Stimulated activated naive B cell treated with anti-CD40 and anti-IgM and Interleukin-4, amounts not matched to agents 10 μg/mL and 1 μg/mL and 100 μg/mL, for 72 hours (primary cell): Measurements from ENCODE around the gene ATP8A2.
A peak's percentile ranks its signal among the peaks of the same experiment; 100 is the strongest.

ENCODE experiments used
- ATAC-seq, 2 donors: fragments of 150-1000 bp; cut with Tn5 transposase; replicated peaks; 2 replicates each; pipeline ENCODE4 v1.10.0; 2021; ENCODE audit warnings: moderate library complexity in 1 of 2
- DNase-seq: peaks from one replicate; pipeline ENCODE4 v3.0.0; 2021
- H3K27ac Mint-ChIP-seq: one replicate; pipeline ENCODE4 v1.8.0; 2022; ENCODE audit warnings: mild to moderate bottlenecking, mixed read lengths
- H3K27me3 Mint-ChIP-seq, 2 donors: one replicate each; pipeline ENCODE4 v1.8.0; 2022; ENCODE audit warnings: mixed read lengths in 2 of 2
- H3K36me3 Mint-ChIP-seq, 2 donors: one replicate each; pipeline ENCODE4 v1.8.0; 2022; ENCODE audit warnings: mixed read lengths in 2 of 2, mild to moderate bottlenecking in 1 of 2
- H3K4me1 Mint-ChIP-seq, 2 donors: one replicate each; pipeline ENCODE4 v1.8.0; 2022; ENCODE audit warnings: mixed read lengths in 2 of 2, mild to moderate bottlenecking in 1 of 2
- H3K4me3 Mint-ChIP-seq, 2 donors: one replicate each; pipeline ENCODE4 v1.8.0; 2022; ENCODE audit warnings: mild to moderate bottlenecking in 2 of 2, mixed read lengths in 2 of 2, moderate library complexity in 1 of 2
- H3K9me3 Mint-ChIP-seq, 2 donors: one replicate each; pipeline ENCODE4 v1.8.0; 2022; ENCODE audit warnings: mixed read lengths in 2 of 2, mild to moderate bottlenecking in 1 of 2

The ATP8A2 gene

DNA sequence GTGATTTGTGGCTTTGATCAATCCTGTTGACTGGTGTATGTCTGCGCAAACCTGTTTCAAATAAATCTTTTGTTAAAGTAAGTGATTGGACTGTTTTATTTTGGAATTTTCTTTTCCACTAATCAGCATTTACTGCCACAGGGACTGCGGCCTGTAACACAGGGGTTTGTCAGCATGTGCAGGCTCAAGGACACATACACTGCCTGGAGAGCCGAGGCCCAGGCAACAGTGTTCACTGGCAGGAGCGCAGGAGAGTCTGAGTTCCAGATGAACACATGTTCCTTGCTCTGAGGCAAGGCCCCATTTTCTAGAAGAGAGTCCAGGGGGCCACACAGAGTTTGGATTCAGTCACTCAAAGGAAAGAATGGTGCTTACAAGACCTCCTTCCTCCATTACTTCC is 654.0 kb downstream of the ATP8A2 start:
- no peaks in the 10 kb centered on the region for H3K36me3 Mint-ChIP-seq
- no peak overlapping the region for H3K4me3 Mint-ChIP-seq

DNA sequence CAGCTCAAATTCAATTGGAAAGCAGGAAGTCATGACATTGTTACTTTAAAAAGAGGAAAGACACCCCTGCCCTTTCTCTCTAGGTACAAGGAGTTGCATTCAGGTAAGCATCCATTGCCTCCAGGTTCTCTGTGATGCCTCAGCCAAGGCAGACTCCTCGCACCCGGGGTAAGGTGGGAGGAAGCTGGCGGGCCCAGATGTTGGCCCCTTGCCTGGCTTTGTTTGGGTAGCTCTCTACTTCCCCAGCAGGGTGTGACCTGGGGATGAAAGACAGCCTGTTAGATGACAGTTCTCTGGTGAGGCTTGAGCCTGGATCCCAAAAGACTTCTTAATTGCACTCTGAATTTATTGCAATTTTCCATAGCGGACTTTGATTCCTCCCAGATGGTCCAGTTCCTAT is 654.4 kb downstream of the ATP8A2 start:
- H3K36me3 Mint-ChIP-seq, result no peaks in the 10 kb centered on the region
- H3K27me3 Mint-ChIP-seq, result peaks cover 7 to 18% of the 10 kb centered on the region in 2 donors
- DNase-seq, result no peak
- peaks cover 0 to 4% of the 10 kb centered on the region in 2 donors for H3K9me3 Mint-ChIP-seq
- no peak overlapping the region for H3K27ac Mint-ChIP-seq
- no peak for ATAC-seq
- H3K4me3 Mint-ChIP-seq, result no peak overlapping the region
- H3K4me1 Mint-ChIP-seq, result no peaks in the 10 kb centered on the region

More for the DNA sequence above, 654.0 kb downstream of the ATP8A2 start:
- DNase-seq (no peak), ATAC-seq (no peak)
- H3K9me3 Mint-ChIP-seq, result peaks cover 0 to 3% of the 10 kb centered on the region in 2 donors
- peaks cover 11 to 18% of the 10 kb centered on the region in 2 donors for H3K27me3 Mint-ChIP-seq
- no peak overlapping the region for H3K27ac Mint-ChIP-seq
- no peaks in the 10 kb centered on the region for H3K4me1 Mint-ChIP-seq

DNA sequence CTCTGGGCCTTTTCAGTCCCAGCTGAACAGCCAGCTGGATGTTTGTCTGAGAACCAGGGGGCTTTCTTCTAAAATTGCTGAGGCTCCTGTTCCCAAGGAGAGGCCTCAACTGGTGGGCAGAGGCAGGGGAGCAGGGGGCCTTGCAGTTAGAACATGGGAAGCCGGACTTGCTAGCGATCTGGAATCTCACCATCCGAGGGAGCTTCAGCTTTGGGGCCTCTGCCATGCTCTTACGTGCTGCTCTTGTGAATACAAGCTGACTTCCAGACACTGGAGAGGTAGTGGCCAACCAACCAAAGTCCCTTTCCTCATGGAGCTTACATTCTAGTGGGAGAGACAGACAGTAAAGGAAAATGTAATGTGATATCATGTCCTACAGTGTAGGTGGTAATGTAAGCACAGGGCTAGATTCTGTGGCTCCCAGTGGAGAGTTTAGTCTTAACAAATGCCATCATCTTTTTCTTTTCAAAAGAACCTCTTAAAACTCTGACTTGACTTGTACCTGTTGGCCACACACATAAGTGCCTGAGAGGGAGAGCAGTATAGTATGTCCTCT is 657.9 kb downstream of the ATP8A2 start:
- H3K4me3 Mint-ChIP-seq, result no peak overlapping the region
- H3K36me3 Mint-ChIP-seq, result no peaks in the 10 kb centered on the region
- no peak for ATAC-seq

GRCh38 chr13:26030331-26030730 is 658.6 kb downstream of the ATP8A2 start:
- no peaks in the 10 kb centered on the region for H3K4me1 Mint-ChIP-seq
- H3K27ac Mint-ChIP-seq, result no peak overlapping the region
- no peak overlapping the region for H3K4me3 Mint-ChIP-seq
- no peaks in the 10 kb centered on the region for H3K36me3 Mint-ChIP-seq
- ATAC-seq, result no peak
- H3K9me3 Mint-ChIP-seq, result peaks cover 0 to 5% of the 10 kb centered on the region in 2 donors
- peaks cover 3 to 15% of the 10 kb centered on the region in 2 donors for H3K27me3 Mint-ChIP-seq
- no peak for DNase-seq

More for the DNA sequence above, 657.9 kb downstream of the ATP8A2 start:
- Mint-ChIP-seq H3K27me3 (peaks cover 4 to 22% of the 10 kb centered on the region in 2 donors), H3K9me3 (peaks cover 0 to 5% of the 10 kb centered on the region in 2 donors), H3K4me1 (no peaks in the 10 kb centered on the region), H3K27ac (no peak overlapping the region)
- no peak for DNase-seq

- H3K4me3 Mint-ChIP-seq, result no peak overlapping the region
- H3K27ac Mint-ChIP-seq, result no peak overlapping the region
- no peaks in the 10 kb centered on the region for H3K36me3 Mint-ChIP-seq
- DNase-seq (no peak), ATAC-seq (no peak)
- peaks cover 0 to 5% of the 10 kb centered on the region in 2 donors for H3K9me3 Mint-ChIP-seq
- peaks cover 4 to 18% of the 10 kb centered on the region in 2 donors for H3K27me3 Mint-ChIP-seq
- no peaks in the 10 kb centered on the region for H3K4me1 Mint-ChIP-seq
Measured at GRCh38 chr13:26034018-26034417, 662.2 kb downstream of the ATP8A2 start.

- no peak for ATAC-seq
- Mint-ChIP-seq H3K27ac (no peak overlapping the region), H3K4me1 (no peaks in the 10 kb centered on the region), H3K36me3 (no peaks in the 10 kb centered on the region), H3K27me3 (peaks cover 4 to 12% of the 10 kb centered on the region in 2 donors), H3K9me3 (peaks cover 0 to 2% of the 10 kb centered on the region in 2 donors), H3K4me3 (no peak overlapping the region)
- no peak for DNase-seq
Measured at GRCh38 chr13:26036383-26036782, 664.6 kb downstream of the ATP8A2 start.

GRCh38 chr13:26037302-26037701 is 665.5 kb downstream of the ATP8A2 start:
- Mint-ChIP-seq H3K9me3 (no peaks in the 10 kb centered on the region), H3K4me1 (no peaks in the 10 kb centered on the region), H3K4me3 (no peak overlapping the region), H3K27me3 (peaks cover 8 to 12% of the 10 kb centered on the region in 2 donors), H3K27ac (no peak overlapping the region), H3K36me3 (no peaks in the 10 kb centered on the region)
- ATAC-seq, result no peak
- DNase-seq, result no peak

DNA sequence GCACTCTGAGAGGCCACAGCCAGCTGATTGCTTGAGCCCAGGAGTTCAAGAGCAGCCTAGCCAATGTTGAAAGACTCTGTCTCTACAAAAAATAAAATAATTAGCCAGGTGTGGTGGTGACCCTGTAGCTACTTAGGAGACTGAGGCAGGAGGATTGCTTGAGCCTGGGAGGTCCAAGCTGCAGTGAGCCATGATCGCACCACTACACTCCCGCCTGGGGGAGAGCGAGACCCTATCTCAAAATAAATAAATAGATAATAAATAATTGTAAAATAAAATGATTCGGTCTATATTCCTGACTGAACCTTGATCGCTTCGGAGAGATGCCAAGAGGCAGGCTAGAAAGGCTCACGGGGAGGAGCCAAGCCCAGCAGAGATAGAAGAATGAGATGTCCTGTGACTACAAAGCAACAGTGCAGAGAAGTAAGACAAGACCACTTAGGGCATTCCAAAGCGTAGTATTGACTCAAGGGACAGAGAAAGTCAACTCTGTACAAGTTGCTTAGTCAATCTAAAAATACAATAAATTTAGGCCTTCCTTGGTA is 667.2 kb downstream of the ATP8A2 start:
- Mint-ChIP-seq H3K27ac (no peak overlapping the region), H3K4me1 (no peaks in the 10 kb centered on the region), H3K9me3 (no peaks in the 10 kb centered on the region), H3K27me3 (peaks cover 9 to 14% of the 10 kb centered on the region in 2 donors), H3K36me3 (no peaks in the 10 kb centered on the region), H3K4me3 (no peak overlapping the region)
- ATAC-seq (no peak), DNase-seq (no peak)

DNA sequence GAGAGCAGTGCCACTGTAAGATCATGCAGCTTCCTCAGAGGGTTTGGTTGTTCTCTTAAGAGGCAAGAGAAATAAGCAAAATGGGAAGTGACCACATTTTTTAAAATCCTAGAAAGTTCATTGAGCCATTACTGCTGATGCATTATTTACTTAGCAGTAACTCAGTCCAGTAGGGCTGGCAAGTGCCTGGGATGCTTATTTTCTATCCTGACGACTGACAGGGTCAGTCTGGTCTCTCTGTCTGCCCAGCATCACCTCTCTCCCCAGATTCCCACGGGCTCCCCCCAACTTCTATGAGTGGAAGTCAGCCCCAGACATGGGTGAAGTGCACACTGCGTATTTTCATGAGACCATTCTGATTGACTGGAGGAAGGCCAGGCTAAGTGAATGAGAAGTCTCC is 669.7 kb downstream of the ATP8A2 start:
- Mint-ChIP-seq H3K9me3 (no peaks in the 10 kb centered on the region), H3K4me3 (no peak overlapping the region), H3K27ac (no peak overlapping the region), H3K4me1 (no peaks in the 10 kb centered on the region), H3K27me3 (peaks cover 5 to 7% of the 10 kb centered on the region in 2 donors), H3K36me3 (no peaks in the 10 kb centered on the region)
- no peak for ATAC-seq
- DNase-seq, result no peak

- Mint-ChIP-seq H3K27ac (no peak overlapping the region), H3K27me3 (peaks cover 13 to 15% of the 10 kb centered on the region in 2 donors), H3K4me3 (no peak overlapping the region), H3K36me3 (no peaks in the 10 kb centered on the region), H3K4me1 (no peaks in the 10 kb centered on the region), H3K9me3 (no peaks in the 10 kb centered on the region)
- DNase-seq, result no peak
- no peak for ATAC-seq
Measured at GRCh38 chr13:26042785-26043184, 671.0 kb downstream of the ATP8A2 start.

- Mint-ChIP-seq H3K36me3 (no peaks in the 10 kb centered on the region), H3K4me3 (no peak overlapping the region), H3K4me1 (peaks cover 3 to 11% of the 10 kb centered on the region in 2 donors), H3K27me3 (peaks cover 25 to 29% of the 10 kb centered on the region in 2 donors), H3K9me3 (no peaks in the 10 kb centered on the region), H3K27ac (no peak overlapping the region)
- ATAC-seq (no peak), DNase-seq (no peak)
Measured at GRCh38 chr13:26045142-26045541, 673.4 kb downstream of the ATP8A2 start.

DNA sequence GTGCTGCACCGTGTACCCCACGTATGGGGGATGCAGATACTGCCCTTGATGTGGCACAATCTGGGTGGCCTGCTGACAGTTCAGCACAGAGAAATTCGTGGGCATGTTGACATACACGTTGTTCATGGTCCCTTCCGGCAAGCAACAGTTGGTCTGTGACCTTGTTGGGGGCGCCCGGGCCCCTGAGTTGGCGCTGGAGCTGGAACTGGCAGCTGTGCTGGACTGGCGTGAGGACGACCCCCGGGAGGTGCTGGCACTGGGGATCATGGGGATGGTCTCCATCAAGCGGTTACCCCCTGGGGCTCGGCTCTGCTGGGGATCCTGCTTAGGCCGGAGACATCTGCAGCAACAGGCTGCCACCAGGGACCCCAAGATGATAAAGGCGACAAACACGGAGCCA is 674.9 kb downstream of the ATP8A2 start:
- H3K36me3 Mint-ChIP-seq, result no peaks in the 10 kb centered on the region
- H3K9me3 Mint-ChIP-seq, result no peaks in the 10 kb centered on the region
- H3K27ac Mint-ChIP-seq, result no peak overlapping the region
- DNase-seq (no peak), ATAC-seq (no peak)
- H3K4me3 Mint-ChIP-seq, result no peak overlapping the region
- peaks cover 29 to 41% of the 10 kb centered on the region in 2 donors for H3K27me3 Mint-ChIP-seq
- peaks cover 4 to 18% of the 10 kb centered on the region in 2 donors for H3K4me1 Mint-ChIP-seq

DNA sequence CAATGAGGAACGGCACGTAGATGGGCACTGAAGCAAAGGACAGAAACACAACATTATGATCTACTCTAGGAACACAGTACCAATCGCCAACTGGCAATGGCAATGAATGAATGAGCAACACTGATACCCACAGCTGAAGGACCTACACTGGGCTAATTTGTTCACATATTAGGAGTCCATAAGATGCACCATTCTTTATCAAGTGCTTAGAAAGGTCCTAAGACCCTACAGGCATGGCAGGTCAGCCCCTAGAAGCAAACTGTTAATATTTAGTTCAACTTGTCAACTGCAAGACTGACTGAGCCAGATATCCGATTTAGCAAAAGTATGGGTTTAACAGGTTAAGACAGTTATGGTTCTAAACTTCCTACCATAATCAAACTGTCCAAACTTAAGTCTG is 675.3 kb downstream of the ATP8A2 start:
- DNase-seq (no peak), ATAC-seq (no peak)
- no peaks in the 10 kb centered on the region for H3K9me3 Mint-ChIP-seq
- no peak overlapping the region for H3K4me3 Mint-ChIP-seq
- peaks cover 4 to 21% of the 10 kb centered on the region in 2 donors for H3K4me1 Mint-ChIP-seq
- H3K27me3 Mint-ChIP-seq, result peaks cover 29 to 42% of the 10 kb centered on the region in 2 donors
- no peaks in the 10 kb centered on the region for H3K36me3 Mint-ChIP-seq
- H3K27ac Mint-ChIP-seq, result no peak overlapping the region

DNA sequence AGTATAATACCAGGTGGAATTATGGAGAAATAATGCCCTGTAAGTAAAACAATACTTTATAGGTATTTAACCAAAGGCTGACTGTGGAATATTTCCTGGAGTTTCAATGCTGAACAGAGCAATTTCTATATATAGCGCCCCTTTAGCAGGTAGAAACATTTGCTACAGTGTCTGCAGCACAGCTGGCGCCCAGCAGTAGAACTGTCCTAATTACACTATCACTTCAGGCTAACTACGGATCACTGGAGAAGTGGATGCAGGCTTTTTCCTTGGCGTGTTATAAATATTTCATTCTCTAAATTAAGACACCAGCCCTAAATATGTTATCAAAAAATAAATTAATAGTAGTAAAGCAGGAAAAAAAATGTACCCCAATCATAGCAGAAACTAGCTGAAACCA is 677.0 kb downstream of the ATP8A2 start:
- DNase-seq (no peak), ATAC-seq (no peak)
- H3K9me3 Mint-ChIP-seq, result no peaks in the 10 kb centered on the region
- no peak overlapping the region for H3K4me3 Mint-ChIP-seq
- H3K4me1 Mint-ChIP-seq, result peaks cover 4 to 25% of the 10 kb centered on the region in 2 donors
- no peak overlapping the region for H3K27ac Mint-ChIP-seq
- H3K27me3 Mint-ChIP-seq, result peaks cover 39 to 52% of the 10 kb centered on the region in 2 donors
- no peaks in the 10 kb centered on the region for H3K36me3 Mint-ChIP-seq

GRCh38 chr13:26050568-26051230 is 678.9 kb downstream of the ATP8A2 start:
- Mint-ChIP-seq H3K9me3 (no peaks in the 10 kb centered on the region), H3K27me3 (peaks cover 39 to 52% of the 10 kb centered on the region in 2 donors), H3K27ac (no peak overlapping the region), H3K4me3 (peak overlapping the region in 1 of 2 donors; percentile 37), H3K4me1 (peaks cover 4 to 25% of the 10 kb centered on the region in 2 donors), H3K36me3 (no peaks in the 10 kb centered on the region)
- DNase-seq (no peak), ATAC-seq (no peak)
